Activated CD8-positive, alpha-beta T cell treated with anti-CD3 and anti-CD28 coated beads for 36 hours (primary cell): ENCODE data around the gene CDH13. TPM values are rescaled to one million over a fixed set of nuclear protein-coding genes. Genes with fewer than 3 reads are reported as not detected.

Experiments
- ATAC-seq: fragments of 200-7000 bp; cut with Tn5 transposase; one replicate; pipeline ENCODE4 v1.10.0; 2021; ENCODE audit warnings: mild to moderate bottlenecking, moderate library complexity
- CTCF ChIA-PET: fragments of 350-600 bp; sonication (Branson Sonifier 250); formaldehyde crosslinking; loops from one replicate; lab custom pipeline; 2021; ENCODE audit warnings: antibody characterized with exemption; lab: Charles Lee
- POLR2A ChIA-PET: fragments of 350-600 bp; sonication (Branson Sonifier 250); formaldehyde crosslinking; loops from one replicate; lab custom pipeline; 2021; ENCODE audit warnings: antibody characterized with exemption; lab: Charles Lee
- DNase-seq: peaks from one replicate; pipeline ENCODE4 v3.0.0-alpha.2; 2020
- H3K27ac Mint-ChIP-seq: one replicate; pipeline ENCODE4 v1.8.0; 2021; ENCODE audit warnings: mild to moderate bottlenecking, mixed read lengths
- H3K27me3 Mint-ChIP-seq: one replicate; pipeline ENCODE4 v1.8.0; 2021; ENCODE audit warnings: mixed read lengths
- H3K36me3 Mint-ChIP-seq: one replicate; pipeline ENCODE4 v1.8.0; 2021; ENCODE audit warnings: low read depth, mixed read lengths
- H3K4me1 Mint-ChIP-seq: one replicate; pipeline ENCODE4 v1.8.0; 2021; ENCODE audit warnings: low read depth, mixed read lengths
- H3K4me3 Mint-ChIP-seq: one replicate; pipeline ENCODE4 v1.8.0; 2021; ENCODE audit warnings: mild to moderate bottlenecking, moderate library complexity, mixed read lengths
- H3K9me3 Mint-ChIP-seq: one replicate; pipeline ENCODE4 v1.8.0; 2021; ENCODE audit warnings: mixed read lengths
- CTCF ChIP-seq: fragments of 200-600 bp; IDR thresholded peaks from one replicate; pipeline ENCODE4 v1.8.0; 2022; ENCODE audit warnings: antibody characterized with exemption, mild to moderate bottlenecking
- intact Hi-C: fragments of 100-400 bp; cut with micrococcal nuclease; formaldehyde crosslinking; loops from one replicate; pipeline ENCODE4 v1.10.0; 2022
- total RNA-seq, 2 experiments: library from RNA; stranded (reverse); gene quantifications; one replicate each; pipeline ENCODE4 v1.2.3, GENCODE V29; 2021

CDH13 gene
- total RNA-seq, 2 experiments from 2014 or later: not detected

DNA sequence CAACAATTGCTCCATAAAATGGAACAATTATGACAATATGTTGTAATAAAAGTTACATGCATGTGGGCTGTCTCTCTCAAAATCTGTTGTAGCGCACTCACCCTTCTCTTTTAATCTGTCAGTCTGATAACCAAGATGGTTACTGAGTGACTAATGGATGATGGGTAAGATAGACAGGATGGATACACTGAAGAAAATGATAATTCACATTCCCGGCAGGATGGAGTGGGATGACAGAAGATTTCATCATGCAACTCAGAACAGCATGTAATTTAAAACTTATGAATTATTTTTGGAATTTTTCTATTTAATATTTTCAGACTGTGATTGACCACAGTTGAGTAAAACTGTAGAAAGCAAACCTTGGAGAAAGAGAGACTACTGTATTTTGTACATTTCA is 30.5 kb downstream of the CDH13 start:
- Mint-ChIP-seq H3K4me1 (peaks cover 69% of the 10 kb centered on the region), H3K27ac (no peak overlapping the region), H3K4me3 (no peak overlapping the region), H3K27me3 (no peaks in the 10 kb centered on the region), H3K9me3 (no peaks in the 10 kb centered on the region), H3K36me3 (no peaks in the 10 kb centered on the region)
- intact Hi-C loops: no loop called here
- POLR2A ChIA-PET: no interaction called here
- DNase-seq (no peak), ATAC-seq (no peak)
- CTCF ChIA-PET: interaction anchor here (2.2 kb wide), 1 partner anchor 26 kb away, joined by 8 read pairs; no protein-coding TSS in a partner anchor
- TF ChIP-seq CTCF: no peak

DNA sequence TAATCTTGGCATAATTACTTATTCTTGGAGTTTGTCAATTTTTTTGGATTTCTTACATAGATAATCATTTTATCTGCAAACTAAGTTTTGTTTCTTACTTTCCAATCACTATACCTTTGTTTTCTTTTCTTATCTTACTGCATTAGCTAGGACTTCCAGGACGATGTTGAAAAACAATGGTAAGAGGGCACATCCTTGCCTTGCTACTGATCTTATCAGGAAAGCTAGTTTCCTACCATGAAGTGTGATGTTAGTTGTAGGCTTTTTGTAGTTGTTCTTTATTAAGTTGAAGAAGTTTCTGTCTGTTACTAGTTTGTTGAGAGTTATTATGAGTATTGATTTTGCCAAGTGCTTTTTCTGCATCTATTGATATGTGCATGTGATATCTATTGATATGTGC is 31.0 kb downstream of the CDH13 start:
- Mint-ChIP-seq H3K4me1 (peaks cover 63% of the 10 kb centered on the region), H3K36me3 (no peaks in the 10 kb centered on the region), H3K27ac (peak overlapping the region; percentile 37), H3K9me3 (no peaks in the 10 kb centered on the region), H3K4me3 (no peak overlapping the region), H3K27me3 (no peaks in the 10 kb centered on the region)
- intact Hi-C loops: no loop called here
- no peak for DNase-seq
- TF ChIP-seq CTCF: no peak
- CTCF ChIA-PET: no interaction called here
- no peak for ATAC-seq
- POLR2A ChIA-PET: no interaction called here

GRCh38 chr16:82658796-82659195 is 32.0 kb downstream of the CDH13 start:
- no peaks in the 10 kb centered on the region for H3K36me3 Mint-ChIP-seq
- peaks cover 53% of the 10 kb centered on the region for H3K4me1 Mint-ChIP-seq
- no peak for TF ChIP-seq CTCF
- CTCF ChIA-PET: no interaction called here
- H3K27me3 Mint-ChIP-seq: no peaks in the 10 kb centered on the region
- no peak overlapping the region for H3K4me3 Mint-ChIP-seq
- POLR2A ChIA-PET: interaction anchor here (0.6 kb wide), 1 partner anchor 33 kb away, joined by 3 read pairs; no protein-coding TSS in a partner anchor
- H3K9me3 Mint-ChIP-seq: no peaks in the 10 kb centered on the region
- H3K27ac Mint-ChIP-seq: no peak overlapping the region
- no peak for ATAC-seq
- no peak for DNase-seq
- intact Hi-C loops: no loop called here

DNA sequence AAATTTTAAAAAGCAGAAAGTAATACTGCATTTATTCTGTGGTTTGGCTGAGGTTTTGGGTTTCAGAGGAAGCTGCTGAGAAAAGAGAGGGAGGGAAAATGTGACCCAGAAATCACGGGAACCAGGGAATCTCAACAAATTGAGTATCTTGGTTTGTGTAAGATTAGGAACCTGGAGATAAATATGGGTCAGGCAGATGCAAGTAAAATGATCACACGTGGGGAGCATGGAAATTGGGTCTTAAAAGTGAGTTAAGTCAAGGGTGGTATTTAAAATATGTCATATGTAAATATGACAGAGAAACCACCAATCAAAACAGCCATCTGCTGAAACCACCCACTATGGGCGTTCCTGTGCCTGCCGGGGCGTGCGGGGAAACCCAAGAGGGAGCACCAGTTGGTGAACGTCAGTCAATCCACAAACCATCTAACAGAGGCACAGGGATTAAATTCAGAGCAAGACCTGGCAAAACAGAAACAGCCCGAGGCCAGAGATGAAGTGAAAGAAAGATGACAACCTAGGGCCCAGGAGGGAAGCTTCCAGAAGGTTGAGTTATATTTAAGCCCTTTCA is 33.4 kb downstream of the CDH13 start:
- CTCF ChIA-PET: interaction anchor here (1.2 to 1.6 kb wide), 2 partner anchors 11 to 29 kb away, joined by 4 read pairs; no protein-coding TSS in a partner anchor
- TF ChIP-seq CTCF: no peak
- ATAC-seq (peak; percentile 41), DNase-seq (peak; percentile 57)
- Mint-ChIP-seq H3K27me3 (no peaks in the 10 kb centered on the region), H3K4me3 (no peak overlapping the region), H3K27ac (peak overlapping the region; percentile 47), H3K9me3 (no peaks in the 10 kb centered on the region), H3K36me3 (no peaks in the 10 kb centered on the region), H3K4me1 (peaks cover 41% of the 10 kb centered on the region)
- intact Hi-C loops: no loop called here
- POLR2A ChIA-PET: interaction anchor here (0.6 to 1.8 kb wide), 2 partner anchors 10 to 419 kb away, joined by 3 to 5 read pairs; no protein-coding TSS in a partner anchor

DNA sequence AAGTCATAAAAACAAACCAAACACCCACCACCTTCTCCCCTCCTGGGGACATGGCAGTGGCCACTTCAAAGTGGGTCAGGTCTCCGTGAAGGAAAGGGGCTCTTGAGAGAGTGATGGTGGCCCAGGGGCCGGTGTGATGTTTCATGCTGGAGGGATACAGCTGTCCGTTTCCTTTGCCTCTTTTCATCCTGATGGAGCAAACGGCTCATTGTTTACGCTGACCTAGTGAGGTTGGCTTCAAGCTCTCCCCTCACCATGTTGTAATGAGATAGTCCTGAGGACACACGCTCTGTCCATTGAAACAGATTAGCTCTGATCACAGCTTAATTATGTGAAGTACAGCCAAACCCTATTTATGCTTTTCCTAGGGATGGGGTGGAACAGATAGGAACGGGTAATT is 34.2 kb downstream of the CDH13 start:
- H3K9me3 Mint-ChIP-seq: no peaks in the 10 kb centered on the region
- ATAC-seq (no peak), DNase-seq (no peak)
- H3K27ac Mint-ChIP-seq: no peak overlapping the region
- TF ChIP-seq CTCF: no peak
- no peaks in the 10 kb centered on the region for H3K27me3 Mint-ChIP-seq
- intact Hi-C loops: no loop called here
- CTCF ChIA-PET: interaction anchor here (1.2 to 1.6 kb wide), 2 partner anchors 10 to 30 kb away, joined by 4 read pairs; no protein-coding TSS in a partner anchor
- H3K36me3 Mint-ChIP-seq: no peaks in the 10 kb centered on the region
- peaks cover 34% of the 10 kb centered on the region for H3K4me1 Mint-ChIP-seq
- POLR2A ChIA-PET: interaction anchor here (1.0 to 1.8 kb wide), 2 partner anchors 9 to 20 kb away, joined by 4 to 5 read pairs; no protein-coding TSS in a partner anchor
- no peak overlapping the region for H3K4me3 Mint-ChIP-seq
